Renal pelvis (tissue), 3 donors: ENCODE measurements around the gene CD2. TPM values are rescaled to one million over a fixed set of nuclear protein-coding genes. Genes with fewer than 3 reads are reported as not detected.

Experiments
- polyA plus RNA-seq, 3 donors: library from polyadenylated mRNA; unstranded; fragments of 120-200 nt; gene quantifications; one replicate each; pipeline ENCODE4 v1.2.1, GENCODE V29; 2013; ENCODE audit not compliant: insufficient read length in 3 of 3

Gene CD2
- polyA plus RNA-seq, 3 donors: 0.14 to 0.36 TPM; not detected in 1

Other genes starting within 250 kb of the CD2 start
- gene CD58, start 183.4 kb upstream of the CD2 start, polyA plus RNA-seq: 10 to 100 TPM; 16.0 to 18.6 (median 17.5) TPM
- 10 to 100 TPM; 28.9 to 33.3 (median 29.7) TPM for gene IGSF3, start 86.7 kb upstream of the CD2 start, polyA plus RNA-seq
- gene PTGFRN, start 155.5 kb downstream of the CD2 start, polyA plus RNA-seq: 10 to 100 TPM; 45.3 to 53.3 (median 48.9) TPM
- 1 to 10 TPM; 1.8 to 4.0 (median 2.0) TPM for gene CD101, start 247.3 kb downstream of the CD2 start, polyA plus RNA-seq